ENCODE data around the gene MBTPS1.

GRCh38 chr16:84075376-84075775, 41.4 kb downstream of the MBTPS1 start:
- TF ChIP-seq POLR2A (IDR thresholded peaks at IDR 0.05) (no peak), CTCF (IDR thresholded peaks at IDR 0.05) (no peak)

Data from esophagus squamous epithelium (tissue), 4 donors.